HG03558 (cell line): ENCODE data around the gene HDAC8.
A peak's percentile ranks its signal among the peaks of the same experiment; 100 is the strongest.

ENCODE experiments used
- ATAC-seq: cut with Tn5 transposase; IDR thresholded peaks from one replicate; pipeline ENCODE4 v1.9.1; 2021; ENCODE audit warnings: moderate number of reproducible peaks; ENCODE audit not compliant: unreplicated experiment; ENCODE audit errors: extremely low read depth

The HDAC8 gene

GRCh38 chrX:72392042-72392441 is 180.6 kb downstream of the HDAC8 start:
- ATAC-seq = no peak

GRCh38 chrX:72387247-72387646 is 185.4 kb downstream of the HDAC8 start:
- ATAC-seq = no peak

GRCh38 chrX:72382202-72382595 is 190.4 kb downstream of the HDAC8 start:
- ATAC-seq = no peak

- ATAC-seq = no peak
These were observed 191.0 kb downstream of the HDAC8 start for GRCh38 chrX:72381439-72382201.

GRCh38 chrX:72376124-72376523 is 196.5 kb downstream of the HDAC8 start:
- ATAC-seq = no peak

- no peak for ATAC-seq
These were observed 199.5 kb downstream of the HDAC8 start for GRCh38 chrX:72373136-72373535.

- no peak for ATAC-seq
These were observed 199.9 kb downstream of the HDAC8 start for GRCh38 chrX:72372735-72373134.

- no peak for ATAC-seq
These were observed 201.2 kb downstream of the HDAC8 start for GRCh38 chrX:72371405-72371804.

GRCh38 chrX:72368796-72369195 is 203.8 kb downstream of the HDAC8 start:
- ATAC-seq = no peak

GRCh38 chrX:72367516-72367915 is 205.1 kb downstream of the HDAC8 start:
- no peak for ATAC-seq

- no peak for ATAC-seq
These were observed 205.8 kb downstream of the HDAC8 start for GRCh38 chrX:72366701-72367454.

GRCh38 chrX:72366178-72366577 is 206.5 kb downstream of the HDAC8 start:
- ATAC-seq = no peak

GRCh38 chrX:72365126-72365525 is 207.5 kb downstream of the HDAC8 start:
- no peak for ATAC-seq

GRCh38 chrX:72360326-72360725 is 212.3 kb downstream of the HDAC8 start:
- ATAC-seq = no peak

GRCh38 chrX:72358313-72358712 is 214.3 kb downstream of the HDAC8 start:
- no peak for ATAC-seq

- no peak for ATAC-seq
These were observed 219.9 kb downstream of the HDAC8 start for GRCh38 chrX:72352786-72353185.

GRCh38 chrX:72351606-72352334 is 220.9 kb downstream of the HDAC8 start:
- no peak for ATAC-seq

- ATAC-seq = peak; percentile 82
These were observed 223.5 kb downstream of the HDAC8 start for GRCh38 chrX:72349190-72349589.

GRCh38 chrX:72348247-72348979 is 224.2 kb downstream of the HDAC8 start:
- ATAC-seq = no peak

GRCh38 chrX:72347366-72347765 is 225.3 kb downstream of the HDAC8 start:
- ATAC-seq = no peak
